HCT116 (cell line): ENCODE measurements around the gene PLEKHN1. TPM values are rescaled to one million over a fixed set of nuclear protein-coding genes. Genes with fewer than 3 reads are reported as not detected.

Source experiments
- ATAC-seq: fragments of 200-7000 bp; cut with Tn5 transposase; 2 replicates; pipeline ENCODE4 v1.9.1; 2020; ENCODE audit warnings: mild to moderate bottlenecking, moderate library complexity
- BruUV-seq: library from RNA; stranded (reverse); fragments of 400-500 nt; replicated peaks from 2 replicates; lab custom pipeline; 2021; lab: Mats Ljungman, UMichigan
- CTCF ChIA-PET: fragments of 300-600 bp; sonication (Branson Sonifier 250); formaldehyde crosslinking; loops from one replicate; lab custom pipeline; 2021; ENCODE audit warnings: antibody characterized with exemption; lab: Charles Lee
- POLR2A ChIA-PET: fragments of 300-600, 350-600 bp; sonication (Branson Sonifier 250); formaldehyde crosslinking; loops from one replicate; lab custom pipeline; 2021; ENCODE audit warnings: antibody characterized with exemption; lab: Charles Lee
- RAD21 ChIA-PET, 2 experiments: fragments of 300-600 bp; sonication (Branson Sonifier 250); formaldehyde crosslinking; loops; one replicate each; lab custom pipeline; 2023; ENCODE audit warnings: low total read pairs in 2 of 2; ENCODE audit not compliant: uncharacterized antibody in 2 of 2, unreplicated experiment in 2 of 2, low non-redundant PET in 1 of 2; lab: Charles Lee
- DNase-seq: peaks from one replicate; pipeline ENCODE4 v3.0.0-alpha.2; 2010; ENCODE audit warnings: low read depth, low spot score
- H2AFZ ChIP-seq: fragments of 200-600 bp; shearing (Covaris generic), sonication (generic); 2 replicates; pipeline ENCODE4 v1.6.1; 2017; ENCODE audit warnings: low read depth, mixed run types, mixed read lengths, antibody characterized with exemption, low read length; ENCODE audit not compliant: poor library complexity, severe bottlenecking
- H3K27ac ChIP-seq: 2 replicates; pipeline ENCODE4 v1.5.1; 2012; ENCODE audit warnings: low read depth, low read length
- H3K27me3 ChIP-seq: fragments of 200-600 bp; sonication (generic); 2 replicates; pipeline ENCODE4 v1.6.1; 2016; ENCODE audit warnings: mixed run types, low read length, mixed read lengths; ENCODE audit not compliant: insufficient read depth
- H3K36me3 ChIP-seq, 2 experiments: fragments of 200-500 bp in 1 of 2; fragments of 200-600 bp in 1 of 2; sonication (Bioruptor generic) in 1 of 2; sonication (generic) in 1 of 2; 2 replicates each; pipeline versions ENCODE4 v1.5.1 to v1.6.1; 2014 to 2016; ENCODE audit warnings: low read length in 2 of 2, inconsistent platforms in 1 of 2, mixed read lengths in 1 of 2, mixed run types in 1 of 2; ENCODE audit not compliant: insufficient read depth in 2 of 2, control insufficient read depth in 1 of 2
- H3K4me1 ChIP-seq, 2 experiments: fragments of 200-600 bp in 1 of 2; sonication (generic) in 1 of 2; 2 replicates each; pipeline versions ENCODE4 v1.5.1 to v1.6.1; 2012 to 2017; ENCODE audit warnings: low read length in 2 of 2, inconsistent platforms in 1 of 2, mild to moderate bottlenecking in 1 of 2, mixed read lengths in 1 of 2, mixed run types in 1 of 2, moderate library complexity in 1 of 2; ENCODE audit not compliant: insufficient read depth in 2 of 2, control insufficient read depth in 1 of 2
- H3K4me2 ChIP-seq: fragments of 200-600 bp; sonication (generic); 2 replicates; pipeline ENCODE4 v1.6.1; 2017; ENCODE audit warnings: mixed run types, low read length, mixed read lengths
- H3K4me3 ChIP-seq, 2 experiments: fragments of 200-600 bp in 1 of 2; sonication (generic) in 1 of 2; replicated peaks in 1 of 2; 2 replicates each; pipeline ENCODE4 v1.5.1; 2011 to 2016; ENCODE audit warnings: low read length in 2 of 2, control low read depth in 1 of 2, low read depth in 1 of 2, mild to moderate bottlenecking in 1 of 2, mixed read lengths in 1 of 2, mixed run types in 1 of 2
- H3K79me2 ChIP-seq: fragments of 200-600 bp; sonication (generic); 2 replicates; pipeline ENCODE4 v1.6.1; 2017; ENCODE audit warnings: mild to moderate bottlenecking, mixed run types, low read length, moderate library complexity, mixed read lengths; ENCODE audit not compliant: insufficient read depth
- H3K9ac ChIP-seq: fragments of 200-600 bp; sonication (generic); 2 replicates; pipeline ENCODE4 v1.6.1; 2016; ENCODE audit warnings: low read length, mixed read lengths
- H3K9me2 ChIP-seq: fragments of 200-600 bp; sonication (generic), shearing (Covaris generic); 2 replicates; pipeline ENCODE4 v1.6.1; 2017; ENCODE audit warnings: mixed run types, mild to moderate bottlenecking, moderate library complexity; ENCODE audit not compliant: insufficient read depth
- H3K9me3 ChIP-seq, 2 experiments: fragments of 200-500 bp in 1 of 2; fragments of 200-600 bp in 1 of 2; sonication (Bioruptor generic) in 1 of 2; sonication (generic) in 1 of 2; 2 replicates each; pipeline ENCODE4 v1.6.1; 2014 to 2017; ENCODE audit warnings: low read length in 2 of 2, mixed read lengths in 2 of 2, inconsistent platforms in 1 of 2, low read depth in 1 of 2, mild to moderate bottlenecking in 1 of 2, mixed run types in 1 of 2, moderate library complexity in 1 of 2; ENCODE audit not compliant: control insufficient read depth in 1 of 2, insufficient read depth in 1 of 2
- H4K20me1 ChIP-seq: fragments of 200-600 bp; sonication (generic), shearing (Covaris generic); 2 replicates; pipeline ENCODE4 v1.6.1; 2017; ENCODE audit warnings: mixed run types, mild to moderate bottlenecking, moderate library complexity; ENCODE audit not compliant: insufficient read depth
- EGR1 ChIP-seq: IDR thresholded peaks from 2 replicates; pipeline ENCODE4 v1.6.1; 2012; ENCODE audit warnings: low read depth
- POLR2AphosphoS5 ChIP-seq: IDR thresholded peaks from 2 replicates; pipeline ENCODE4 v1.6.1; 2011; ENCODE audit warnings: mild to moderate bottlenecking, low read depth, low read length, moderate library complexity
- ZBTB33 ChIP-seq: IDR thresholded peaks from 2 replicates; pipeline ENCODE4 v1.6.1; 2011; ENCODE audit warnings: mild to moderate bottlenecking, low read length, moderate library complexity; ENCODE audit not compliant: insufficient replicate concordance; ENCODE audit errors: extremely low read depth
- ZFX ChIP-seq: fragments of 450-650 bp; IDR thresholded peaks from 2 replicates; pipeline ENCODE4 v1.6.1; 2017
- intact Hi-C: fragments of 100-400 bp; cut with micrococcal nuclease; formaldehyde crosslinking; loops from 2 replicates; pipeline ENCODE4 v1.10.0; 2022
- total RNA-seq: library from RNA; stranded (reverse); gene quantifications from one replicate; pipeline ENCODE4 v1.2.1, GENCODE V29; 2021; ENCODE audit not compliant: unreplicated experiment

Gene PLEKHN1
- total RNA-seq, 1 experiment from 2014 or later, result 11.6 TPM

- peaks cover 44% of the 10 kb centered on the region for H3K79me2 ChIP-seq
- peaks cover 44 to 67% of the 10 kb centered on the region in 2 experiments for H3K4me1 ChIP-seq
- H3K4me2 ChIP-seq, result peak within 1 kb of the TSS; percentile 98
- no peaks in the 10 kb centered on the region for H4K20me1 ChIP-seq
- no peaks in the 10 kb centered on the region for H3K9me2 ChIP-seq
- H3K27me3 ChIP-seq, result no peaks in the 10 kb centered on the region
- no peak for TF ChIP-seq EGR1
- peak; percentile 77 for TF ChIP-seq POLR2AphosphoS5
- TF ChIP-seq, all 23 proteins: peak for 1
- RAD21 ChIA-PET, result interaction anchor here in 1 of 2 experiments (0.6 kb wide), 1 partner anchor 29 kb away, joined by 4 read pairs; no protein-coding TSS in a partner anchor
- no peak for DNase-seq
- no TSS peak for BruUV-seq
- no peaks in the 10 kb centered on the region for H3K9me3 ChIP-seq
- peak; percentile 37 for ATAC-seq
- H3K27ac ChIP-seq, result peak within 1 kb of the TSS; percentile 87
- H3K4me3 ChIP-seq, result peak within 1 kb of the TSS; percentile 73 to 79
- POLR2A ChIA-PET, result interaction anchor here (0.6 to 1.5 kb wide), 5 partner anchors 18 to 143 kb away, joined by 3 read pairs; partner anchors contain the start of gene RNF223
- H3K36me3 ChIP-seq, result peaks cover 0 to 12% of the 10 kb centered on the region in 2 experiments; a peak in 2 of 4 replicates
- intact Hi-C loops, result loop anchor here (5.0 kb wide), 1 partner anchor 42 kb away; no protein-coding TSS in a partner anchor
- CTCF ChIA-PET, result interaction anchor here (1.0 to 3.9 kb wide), 4 partner anchors 18 to 271 kb away, joined by 4 to 17 read pairs (median 8); no protein-coding TSS in a partner anchor
- peak within 1 kb of the TSS; percentile 90 for H3K9ac ChIP-seq
- no peak within 1 kb of the TSS for H2AFZ ChIP-seq
These were observed 53.7 kb downstream of the PLEKHN1 start, which contains the start of gene AGRN for GRCh38 chr1:1020000-1020404. AGRN (plus strand) TSS chr1:1020120; CDS start chr1:1020173, 53 bp downstream.

GRCh38 chr1:1020415-1021009 is 54.2 kb downstream of the PLEKHN1 start:
- Histone ChIP-seq H3K27me3 (no peaks in the 10 kb centered on the region), H2AFZ (no peak overlapping the region), H3K4me3 (peak overlapping the region; percentile 73 to 79), H3K9me2 (no peaks in the 10 kb centered on the region), H4K20me1 (no peaks in the 10 kb centered on the region), H3K36me3 (peaks cover 0 to 15% of the 10 kb centered on the region in 2 experiments; a peak in 2 of 4 replicates), H3K4me2 (peak overlapping the region; percentile 98), H3K9me3 (no peaks in the 10 kb centered on the region), H3K79me2 (peaks cover 48% of the 10 kb centered on the region), H3K27ac (peak overlapping the region; percentile 87), H3K4me1 (peaks cover 42 to 67% of the 10 kb centered on the region in 2 experiments), H3K9ac (peak overlapping the region; percentile 90)
- no peak for DNase-seq
- intact Hi-C loops, result no loop called here
- CTCF ChIA-PET, result interaction anchor here (1.0 to 3.9 kb wide), 2 partner anchors 19 to 36 kb away, joined by 6 to 17 read pairs; no protein-coding TSS in a partner anchor
- TF ChIP-seq ZFX, result peak; percentile 37; the same call in 1 of the 2 replicates
- no peak for TF ChIP-seq ZBTB33
- BruUV-seq, result no TSS peak
- ATAC-seq, result peak; percentile 12; the same call in 1 of the 2 replicates
- POLR2A ChIA-PET, result interaction anchor here (0.6 to 1.5 kb wide), 3 partner anchors 39 to 143 kb away, joined by 3 read pairs; partner anchors contain the start of gene RNF223
- RAD21 ChIA-PET, result interaction anchor here in 1 of 2 experiments (0.6 kb wide), 1 partner anchor 28 kb away, joined by 4 read pairs; no protein-coding TSS in a partner anchor
